NCI-H2227 (cell line): ENCODE results near the gene POLR2E.

Experiments used
- DNase-seq: peaks from one replicate; lab custom pipeline; 2025; ENCODE audit not compliant: unreplicated experiment; lab: John Stamatoyannopoulos, UW

The POLR2E gene

GRCh38 chr19:1111641-1112267 lies 16.6 kb upstream of the POLR2E start:
- no peak for DNase-seq

GRCh38 chr19:1110809-1111640 lies 15.8 kb upstream of the POLR2E start:
- DNase-seq: no peak

DNA sequence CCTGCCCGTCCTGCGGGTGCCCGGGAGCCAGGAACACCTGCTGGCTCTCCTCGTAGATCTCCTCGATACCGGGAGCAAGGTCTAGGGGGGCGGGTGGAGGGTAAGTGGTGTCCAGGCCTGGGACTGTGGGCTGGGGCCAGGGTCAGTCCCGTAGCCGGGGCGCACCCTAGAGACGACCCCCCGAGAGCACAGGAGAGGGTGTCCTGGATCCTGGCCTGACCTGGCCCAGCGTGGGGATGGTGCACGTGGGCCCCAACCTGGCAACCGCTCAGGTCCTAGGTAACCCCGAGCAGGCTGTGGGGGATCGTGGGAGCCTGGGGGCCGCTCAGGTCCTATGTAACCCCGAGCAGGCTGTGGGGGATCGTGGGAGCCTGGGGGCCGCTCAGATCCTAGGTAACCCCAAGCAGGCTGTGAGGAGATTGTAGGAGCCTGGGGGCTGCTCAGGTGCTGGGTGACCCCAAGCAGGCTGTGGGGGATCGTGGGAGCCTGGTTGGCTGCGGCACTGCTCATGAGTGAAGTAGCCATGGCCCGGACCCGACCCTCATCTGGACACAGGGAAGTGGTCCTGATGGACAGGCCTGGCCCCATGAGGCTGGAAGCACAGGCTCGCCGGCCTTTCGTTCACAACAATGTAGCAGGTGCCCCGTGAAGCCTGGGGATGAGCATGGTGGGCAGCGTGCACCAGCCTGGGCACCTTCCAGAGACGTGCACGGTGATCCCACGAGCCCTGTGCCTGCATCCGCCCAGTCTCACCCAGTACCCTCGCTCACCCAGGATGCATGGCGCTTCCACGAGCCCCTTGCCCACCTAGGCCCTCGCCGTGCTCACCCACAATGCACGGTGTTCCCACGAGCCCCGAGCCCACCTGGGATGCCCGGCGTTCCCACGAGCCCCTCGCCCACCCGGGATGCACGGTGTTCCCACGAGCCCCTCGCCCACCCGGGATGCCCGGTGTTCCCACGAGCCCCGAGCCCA lies 14.8 kb upstream of the POLR2E start:
- DNase-seq: no peak

DNA sequence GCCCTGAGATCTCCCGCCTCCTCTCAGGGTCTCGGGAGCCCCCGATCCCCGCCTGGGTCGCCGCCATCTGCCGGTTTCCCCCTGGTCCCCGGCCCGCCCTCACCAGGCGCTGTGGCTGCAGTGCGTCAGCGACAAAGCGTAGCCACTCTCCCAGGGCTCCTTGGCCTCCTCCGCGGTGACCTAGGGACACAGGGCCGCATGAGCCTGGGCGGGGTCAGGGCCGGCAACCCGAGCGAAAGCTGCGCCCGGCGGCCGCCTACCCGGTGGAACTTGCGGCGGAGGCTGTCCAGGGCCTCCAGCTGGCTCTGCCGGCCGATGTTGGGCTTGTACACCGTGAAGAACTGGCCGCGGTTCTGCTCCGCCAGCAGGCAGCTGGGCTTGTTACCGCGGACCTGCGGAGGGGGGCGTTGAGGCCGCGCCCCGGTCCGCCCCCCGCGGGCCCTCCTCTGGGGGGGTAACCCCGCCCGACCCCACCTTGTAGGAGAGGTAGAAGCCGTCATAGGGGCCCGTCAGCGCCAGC lies 13.9 kb upstream of the POLR2E start:
- no peak for DNase-seq

GRCh38 chr19:1108291-1109031 lies 13.3 kb upstream of the POLR2E start:
- DNase-seq: no peak

DNA sequence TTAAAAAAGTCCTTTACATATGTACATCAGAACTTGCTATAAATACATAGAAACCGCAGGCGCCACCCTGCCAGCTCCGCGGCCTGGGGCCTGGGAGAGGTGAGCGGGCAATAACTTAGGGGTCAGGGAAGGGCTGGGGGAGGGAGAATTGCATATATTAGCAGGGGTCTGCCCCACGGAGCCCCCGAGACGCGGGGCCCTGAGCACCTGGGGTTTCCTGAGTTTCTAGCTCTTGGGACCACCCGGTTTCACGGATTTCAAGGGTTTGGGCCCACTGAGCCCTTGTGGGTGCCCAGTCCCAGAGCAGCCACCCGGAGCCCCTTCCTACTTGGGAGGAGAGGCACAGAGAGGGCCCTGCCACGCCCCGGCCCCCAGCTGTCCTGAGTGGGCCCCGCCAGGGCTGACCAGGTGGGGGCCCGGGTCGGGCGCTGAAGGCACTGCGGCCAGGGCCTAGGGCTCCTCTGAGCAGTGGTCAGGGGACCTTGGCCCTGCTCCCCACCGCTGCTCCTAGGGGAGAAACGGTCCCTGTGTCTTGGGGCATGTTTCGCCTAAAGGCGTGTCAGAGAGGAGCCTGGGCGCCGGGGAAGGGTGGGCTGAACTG lies 12.6 kb upstream of the POLR2E start:
- DNase-seq: no peak

GRCh38 chr19:1106841-1107660 lies 11.9 kb upstream of the POLR2E start:
- DNase-seq: no peak

GRCh38 chr19:1105873-1106840 lies 11.0 kb upstream of the POLR2E start:
- DNase-seq: no peak

DNA sequence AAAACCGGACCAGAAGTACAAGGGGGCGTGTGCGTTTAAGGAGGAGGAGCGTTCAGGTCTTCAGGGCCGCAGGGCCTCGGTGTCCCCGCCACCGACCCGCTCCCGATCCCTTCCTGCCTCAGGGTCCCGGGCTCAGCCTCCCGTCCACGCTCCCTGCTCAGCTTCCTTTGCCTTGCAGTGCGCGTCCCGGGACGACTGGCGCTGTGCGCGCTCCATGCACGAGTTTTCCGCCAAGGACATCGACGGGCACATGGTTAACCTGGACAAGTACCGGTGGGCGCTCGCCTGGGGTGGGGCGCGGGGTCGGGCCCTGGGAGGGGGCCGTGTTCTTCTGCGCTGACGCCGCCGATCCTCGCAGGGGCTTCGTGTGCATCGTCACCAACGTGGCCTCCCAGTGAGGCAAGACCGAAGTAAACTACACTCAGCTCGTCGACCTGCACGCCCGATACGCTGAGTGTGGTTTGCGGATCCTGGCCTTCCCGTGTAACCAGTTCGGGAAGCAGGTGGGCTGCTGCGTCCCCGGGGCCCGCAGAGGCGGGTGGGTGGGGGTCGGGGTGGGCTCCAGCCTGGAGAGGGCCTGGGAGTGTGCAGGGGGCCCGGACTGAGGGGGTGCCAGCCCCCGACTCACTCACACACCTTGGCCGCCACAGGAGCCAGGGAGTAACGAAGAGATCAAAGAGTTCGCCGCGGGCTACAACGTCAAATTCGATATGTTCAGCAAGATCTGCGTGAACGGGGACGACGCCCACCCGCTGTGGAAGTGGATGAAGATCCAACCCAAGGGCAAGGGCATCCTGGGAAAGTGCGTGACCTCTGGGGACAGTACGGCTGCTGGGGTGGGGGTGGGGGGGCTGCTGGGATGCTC lies 10.1 kb upstream of the POLR2E start:
- DNase-seq: peak; percentile 55

- DNase-seq: peak; percentile 80
Measured at GRCh38 chr19:1104311-1105007, 9.3 kb upstream of the POLR2E start.

DNA sequence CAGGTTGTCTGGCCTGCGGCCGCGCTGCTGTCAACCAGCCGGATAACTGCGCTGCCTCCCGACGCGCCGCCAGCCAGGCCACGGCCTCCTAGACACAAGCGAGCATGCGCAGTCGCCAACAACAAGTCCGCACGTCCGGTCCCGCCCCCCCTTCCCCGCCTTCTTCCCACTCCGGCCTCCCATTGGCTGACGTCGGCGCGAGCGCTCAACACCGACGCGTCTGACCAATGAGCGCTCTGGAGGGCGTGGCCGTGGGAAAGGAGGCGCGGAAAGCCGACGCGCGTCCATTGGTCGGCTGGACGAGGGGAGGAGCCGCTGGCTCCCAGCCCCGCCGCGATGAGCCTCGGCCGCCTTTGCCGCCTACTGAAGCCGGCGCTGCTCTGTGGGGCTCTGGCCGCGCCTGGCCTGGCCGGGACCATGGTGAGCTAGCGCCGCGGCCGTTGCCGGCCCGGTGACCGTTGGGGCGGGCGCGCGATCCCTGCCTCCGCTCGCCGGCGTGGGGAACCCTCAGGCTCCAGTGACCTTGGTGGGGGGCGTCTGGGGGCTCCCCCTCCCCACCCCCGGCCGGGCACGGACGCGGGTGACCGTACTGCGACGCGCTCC lies 8.6 kb upstream of the POLR2E start, which contains the start of gene GPX4:
GPX4 (plus strand) TSS at position 287 of the 603 bp plus-strand sequence; CDS start at position 337, 50 bp downstream.
- peak; percentile 99 for DNase-seq

DNA sequence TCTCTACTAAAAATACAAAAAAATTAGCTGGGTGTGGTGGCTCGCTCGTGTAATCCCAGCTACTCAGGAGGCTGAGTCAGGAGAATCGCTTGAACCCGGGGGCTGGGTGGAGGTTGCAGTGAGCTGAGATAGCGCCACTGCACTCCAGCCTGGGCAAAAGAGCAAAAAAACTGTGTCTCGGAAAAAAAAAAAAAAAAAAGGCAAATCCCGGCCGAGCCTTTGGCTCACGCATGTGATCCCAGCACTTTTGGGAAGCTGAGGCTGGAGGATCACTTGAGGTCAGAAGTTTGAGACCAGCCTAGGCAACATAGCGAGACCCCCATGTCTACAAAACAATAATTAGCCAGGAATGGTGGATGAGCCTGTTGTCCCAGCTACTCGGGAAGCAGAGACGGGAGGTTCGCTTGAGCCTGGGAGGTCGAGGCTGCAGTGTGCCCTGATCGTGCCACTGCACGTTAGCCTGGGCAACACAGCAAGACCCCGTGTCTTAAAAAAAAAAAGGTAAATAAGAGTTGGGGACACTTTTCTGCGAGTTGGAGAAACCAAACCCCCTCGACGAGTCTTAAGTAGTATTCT lies 8.0 kb upstream of the POLR2E start:
- DNase-seq: no peak

- no peak for DNase-seq
Measured at GRCh38 chr19:1102407-1103131, 7.4 kb upstream of the POLR2E start.

DNA sequence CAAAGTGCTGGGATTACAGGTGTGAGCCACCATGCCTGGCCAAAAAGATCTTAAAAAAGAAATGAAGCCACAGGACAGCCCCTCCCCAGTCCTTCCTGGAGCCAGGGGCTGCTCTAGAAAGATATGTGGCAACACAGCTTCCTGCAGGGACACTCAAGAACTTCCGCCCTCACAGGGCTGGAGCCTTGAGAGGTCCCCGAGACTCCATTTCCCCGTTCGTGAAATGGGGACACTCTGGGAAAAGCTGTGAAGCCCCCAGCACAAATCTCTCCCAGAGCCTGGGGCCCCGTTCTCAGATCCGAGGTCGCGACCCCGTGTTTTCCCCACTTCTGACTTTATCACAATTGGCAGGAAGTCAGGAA lies 6.1 kb upstream of the POLR2E start:
- DNase-seq: no peak
